Stimulated activated naive CD4-positive, alpha-beta T cell treated with Interleukin-2 at 50 U/mL for 16 hours (primary cell): Measurements from ENCODE around the gene CCDC169.
"Not testable (repeated sequence)": the region's sequence is repeated elsewhere in the genome, so short reads cannot be mapped to it uniquely, and the experiment has no call there.

Experiments used
- DNase-seq: peaks from one replicate; lab custom pipeline; 2025; lab: John Stamatoyannopoulos, UW

Gene CCDC169

GRCh38 chr13:36313047-36313969 lies 15.7 kb upstream of the CCDC169 start:
- DNase-seq = no peak

GRCh38 chr13:36310417-36311108 lies 12.9 kb upstream of the CCDC169 start:
- no peak for DNase-seq

GRCh38 chr13:36302289-36302688 lies 4.7 kb upstream of the CCDC169 start:
- no peak for DNase-seq

- DNase-seq = not testable (repeated sequence)
These were observed 1.9 kb upstream of the CCDC169 start for GRCh38 chr13:36299469-36299868.

DNA sequence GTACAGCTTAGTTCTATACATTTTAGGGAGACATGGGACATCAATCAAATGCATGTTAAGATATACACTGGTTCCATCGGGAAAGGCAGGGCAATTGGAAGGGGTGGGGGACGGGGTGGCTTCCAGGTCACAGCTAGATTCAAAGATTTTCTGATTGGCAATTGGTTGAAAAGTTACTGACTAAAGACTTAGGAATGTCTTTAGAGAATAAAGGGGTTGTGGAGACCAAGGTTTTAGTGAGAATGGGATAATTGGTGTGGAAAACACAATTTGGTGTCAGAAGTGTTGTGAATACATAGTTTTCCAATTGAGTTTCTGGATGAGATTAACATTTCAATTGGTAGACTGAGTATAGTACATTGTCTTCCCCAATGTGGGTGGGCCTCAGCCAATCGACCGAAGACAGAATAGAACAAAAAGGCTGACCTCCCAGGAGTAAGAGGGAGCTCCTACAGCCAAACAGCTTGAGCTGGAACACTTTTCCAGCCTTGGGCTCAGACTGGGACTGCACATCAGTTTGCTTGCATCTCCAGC lies 988 bp upstream of the CCDC169 start:
- DNase-seq = no peak

GRCh38 chr13:36294096-36294495 lies 3.5 kb downstream of the CCDC169 start:
- DNase-seq = no peak

GRCh38 chr13:36293497-36293896 lies 4.1 kb downstream of the CCDC169 start:
- DNase-seq = no peak

DNA sequence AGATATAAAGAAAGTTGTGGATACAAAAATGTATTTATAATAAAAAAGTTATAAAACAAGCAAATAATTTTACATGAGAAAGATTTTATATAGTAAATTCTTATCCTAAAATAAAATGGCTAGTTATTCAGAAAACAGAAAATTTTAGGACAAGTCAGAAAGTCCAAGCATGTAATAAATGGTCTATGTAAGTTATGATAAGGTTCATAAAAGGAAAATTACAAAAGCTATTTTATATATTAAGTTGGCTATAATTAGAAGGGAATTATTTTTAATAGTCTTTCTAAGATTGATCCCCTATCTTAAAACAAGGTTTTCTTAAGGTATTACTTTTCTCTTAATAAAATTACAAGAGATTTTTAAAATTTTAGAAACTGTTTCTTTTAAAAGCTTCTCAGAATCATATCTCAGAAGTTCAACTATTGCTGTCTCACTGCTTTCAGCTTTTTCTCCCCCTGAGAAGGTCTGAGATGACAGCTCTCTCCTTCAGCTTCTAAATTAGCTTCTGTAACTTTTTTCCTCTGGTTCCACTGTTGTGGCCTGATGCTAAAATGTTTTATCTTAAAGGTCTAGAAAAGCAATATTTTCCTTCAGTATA lies 8.7 kb downstream of the CCDC169 start:
- no peak for DNase-seq

GRCh38 chr13:36286006-36286405 lies 11.6 kb downstream of the CCDC169 start:
- no peak for DNase-seq

- no peak for DNase-seq
These were observed 14.7 kb downstream of the CCDC169 start for GRCh38 chr13:36282821-36283432.

GRCh38 chr13:36275190-36276002 lies 22.2 kb downstream of the CCDC169 start:
- no peak for DNase-seq

DNA sequence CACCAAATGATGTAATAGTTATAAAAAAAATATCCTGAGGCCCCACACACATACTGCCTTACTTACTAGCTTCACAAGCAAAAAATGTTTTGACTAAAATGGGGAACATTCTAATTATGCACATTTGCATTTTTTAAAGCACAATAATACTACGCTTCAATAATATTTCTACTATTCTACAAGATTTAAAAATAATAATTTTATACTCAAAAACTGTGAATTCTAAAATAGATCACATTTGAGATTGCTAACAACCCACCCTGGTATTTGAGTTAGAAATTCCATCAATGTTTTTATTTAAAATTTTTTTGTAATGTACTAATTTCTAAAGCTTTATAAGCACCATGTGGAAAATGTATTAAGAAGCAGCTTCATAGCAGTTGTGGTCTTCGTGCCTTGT lies 24.2 kb downstream of the CCDC169 start:
- no peak for DNase-seq

GRCh38 chr13:36261976-36262375 lies 35.6 kb downstream of the CCDC169 start:
- DNase-seq = no peak

DNA sequence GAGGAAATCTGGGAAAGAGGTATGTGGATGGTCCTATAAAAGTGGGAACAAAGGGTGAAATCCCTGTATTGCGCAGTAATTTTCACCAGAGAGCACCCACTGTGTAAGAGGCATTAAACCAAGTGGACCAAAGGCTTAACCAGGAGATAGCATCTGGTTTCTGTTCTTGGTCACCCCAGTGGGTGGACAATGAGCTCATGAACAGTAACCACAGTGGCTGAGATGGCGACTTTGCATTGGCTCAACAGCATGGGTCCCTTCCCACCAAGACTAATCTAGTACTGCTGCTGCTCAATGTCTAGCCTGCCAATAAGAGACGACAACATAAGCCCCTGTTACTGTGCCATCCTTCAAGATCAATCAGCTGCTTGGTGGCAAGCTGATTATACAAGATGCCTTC lies 36.6 kb downstream of the CCDC169 start:
- DNase-seq = no peak

- no peak for DNase-seq
These were observed 38.1 kb downstream of the CCDC169 start for GRCh38 chr13:36259361-36260137.

DNA sequence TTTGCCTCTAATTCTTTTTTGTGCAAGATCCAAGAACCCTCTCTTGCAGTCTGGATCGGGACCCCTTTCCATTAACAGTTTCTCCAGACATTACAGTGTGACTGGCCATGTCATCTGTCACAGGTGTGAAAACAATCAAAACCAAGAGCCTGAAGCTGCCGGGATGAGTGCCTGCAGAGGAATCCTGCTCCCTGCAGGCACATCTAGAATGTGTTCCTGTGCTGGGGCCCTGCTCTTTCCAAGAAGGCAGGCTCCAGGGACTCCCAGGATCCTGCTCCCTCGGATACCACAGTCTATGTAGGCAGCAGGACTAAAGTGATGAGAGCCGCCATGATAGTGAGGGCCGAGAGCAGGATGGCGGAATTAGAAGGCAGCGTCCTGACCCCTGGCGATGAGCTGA lies 38.8 kb downstream of the CCDC169 start:
- DNase-seq = no peak

- no peak for DNase-seq
These were observed 46.1 kb downstream of the CCDC169 start for GRCh38 chr13:36251526-36251925.

DNA sequence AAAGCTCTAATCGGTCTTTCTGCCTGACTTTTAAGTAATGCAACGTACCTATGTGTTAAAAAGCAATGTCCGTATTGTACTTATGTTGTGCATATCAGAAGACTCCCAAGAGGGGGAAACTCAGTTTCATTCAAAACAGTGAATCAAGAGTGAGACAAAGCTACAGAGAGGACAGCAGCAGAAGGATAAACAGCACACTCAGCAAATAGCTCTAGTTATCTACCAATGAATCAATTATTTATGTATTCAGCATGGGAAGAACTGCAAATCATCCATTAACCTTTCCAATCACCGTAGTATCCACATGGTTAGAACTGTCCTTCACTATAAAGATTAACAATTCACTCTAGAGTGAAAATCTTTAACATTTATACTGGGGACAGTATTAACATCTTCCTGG lies 46.6 kb downstream of the CCDC169 start:
- no peak for DNase-seq

DNA sequence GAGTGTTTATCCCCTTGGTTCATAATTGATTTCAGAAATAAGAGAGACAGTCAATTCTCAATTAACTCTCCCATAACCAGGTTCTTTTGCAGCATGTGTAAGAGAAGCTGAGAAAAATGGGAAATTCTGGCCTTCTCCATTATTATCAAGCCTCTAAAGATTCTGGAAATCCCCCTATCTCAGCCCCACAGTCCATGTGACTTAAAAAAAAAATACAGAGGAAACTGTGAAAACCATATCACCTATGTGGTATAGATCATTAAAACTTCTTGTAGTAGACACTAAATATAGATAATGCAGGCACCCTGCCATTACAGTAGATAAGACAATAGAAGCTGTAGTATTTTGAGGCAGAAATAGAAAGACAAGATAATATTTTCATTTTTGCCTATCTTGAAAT lies 48.9 kb downstream of the CCDC169 start:
- no peak for DNase-seq

DNA sequence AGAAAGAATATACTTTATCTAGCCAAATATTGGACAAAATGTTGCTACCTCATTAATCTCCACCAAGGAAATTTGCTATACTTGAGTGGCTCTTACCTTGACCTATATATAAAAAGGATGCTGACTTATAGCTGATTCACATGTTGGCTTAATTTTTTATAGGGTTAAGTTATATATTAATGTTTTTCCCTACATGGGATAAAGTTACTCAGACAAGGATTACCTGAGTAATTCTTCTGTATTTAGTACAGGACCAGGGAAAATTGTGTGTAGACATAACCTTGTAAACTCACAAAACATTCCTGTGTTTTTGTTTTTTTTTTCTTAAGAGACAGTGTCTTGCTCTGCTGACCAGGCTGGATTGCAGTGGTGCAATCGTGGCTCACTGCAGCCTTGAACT lies 52.6 kb downstream of the CCDC169 start:
- no peak for DNase-seq

DNA sequence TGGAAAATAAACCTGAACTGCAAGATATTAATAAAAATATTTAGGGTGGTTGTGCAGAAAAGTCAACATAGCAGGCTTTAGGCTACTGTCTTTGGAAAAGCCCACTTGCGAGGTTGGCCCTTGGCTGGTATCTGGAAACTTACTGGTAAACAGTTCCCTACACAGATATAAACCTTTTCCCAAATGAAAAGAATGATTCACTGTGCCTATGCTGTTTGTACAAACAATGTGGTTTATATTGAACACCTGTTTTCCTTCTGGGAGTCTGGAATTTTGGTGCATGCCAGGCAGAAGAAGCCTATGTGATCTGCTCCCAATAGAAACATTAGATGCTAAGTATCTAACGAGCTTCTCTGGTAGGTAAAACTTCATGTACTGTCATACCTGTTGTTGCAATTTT lies 53.5 kb downstream of the CCDC169 start:
- DNase-seq = no peak
